OCI-LY3 (cell line): ENCODE results near the gene SLC26A6.

ENCODE experiments used
- EZH2phosphoT487 ChIP-seq: fragments of 200-600 bp; shearing (Covaris generic); IDR thresholded peaks from 2 replicates; pipeline ENCODE4 v1.6.1; 2018; ENCODE audit warnings: antibody characterized with exemption, mixed run types, low read depth
- TF ChIP-seq, protein P1 (sequence below): fragments of 200-600, 300-600 bp; sonication (generic); IDR thresholded peaks from 2 replicates; pipeline ENCODE4 v1.5.1; 2014; ENCODE audit warnings: antibody characterized with exemption, low read length, low read depth

DNA sequence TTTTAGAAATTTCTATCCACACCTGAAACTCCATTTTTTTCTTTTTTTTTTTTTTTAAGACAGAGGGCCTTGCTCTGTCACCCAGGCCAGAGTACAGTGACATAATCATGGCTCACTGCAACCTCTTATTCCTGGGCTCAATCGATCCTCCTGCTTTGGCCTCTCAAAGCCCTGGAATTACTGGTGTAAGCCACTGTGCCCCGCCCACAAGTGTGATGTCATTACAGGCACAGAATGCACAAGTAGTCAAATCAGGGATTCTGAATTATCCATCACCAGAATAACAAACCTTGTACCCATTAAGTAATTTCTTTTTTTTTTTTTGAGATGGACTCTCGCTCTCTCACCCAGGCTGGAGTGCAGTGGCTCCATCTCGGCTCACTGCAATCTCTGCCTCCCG lies 27.7 kb downstream of the SLC26A6 start:
- TF ChIP-seq EZH2phosphoT487 = no peak
- TF ChIP-seq, protein P1, sequence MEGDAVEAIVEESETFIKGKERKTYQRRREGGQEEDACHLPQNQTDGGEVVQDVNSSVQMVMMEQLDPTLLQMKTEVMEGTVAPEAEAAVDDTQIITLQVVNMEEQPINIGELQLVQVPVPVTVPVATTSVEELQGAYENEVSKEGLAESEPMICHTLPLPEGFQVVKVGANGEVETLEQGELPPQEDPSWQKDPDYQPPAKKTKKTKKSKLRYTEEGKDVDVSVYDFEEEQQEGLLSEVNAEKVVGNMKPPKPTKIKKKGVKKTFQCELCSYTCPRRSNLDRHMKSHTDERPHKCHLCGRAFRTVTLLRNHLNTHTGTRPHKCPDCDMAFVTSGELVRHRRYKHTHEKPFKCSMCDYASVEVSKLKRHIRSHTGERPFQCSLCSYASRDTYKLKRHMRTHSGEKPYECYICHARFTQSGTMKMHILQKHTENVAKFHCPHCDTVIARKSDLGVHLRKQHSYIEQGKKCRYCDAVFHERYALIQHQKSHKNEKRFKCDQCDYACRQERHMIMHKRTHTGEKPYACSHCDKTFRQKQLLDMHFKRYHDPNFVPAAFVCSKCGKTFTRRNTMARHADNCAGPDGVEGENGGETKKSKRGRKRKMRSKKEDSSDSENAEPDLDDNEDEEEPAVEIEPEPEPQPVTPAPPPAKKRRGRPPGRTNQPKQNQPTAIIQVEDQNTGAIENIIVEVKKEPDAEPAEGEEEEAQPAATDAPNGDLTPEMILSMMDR = no peak
